Stimulated activated naive CD8-positive, alpha-beta T cell treated with anti-CD3 and anti-CD28 coated beads, Interleukin-15, Interleukin-2, amounts not matched to agents 100 U/mL and 50 U/mL, for 24 hours (primary cell): ENCODE data around the gene DPP7.

Source experiments
- ATAC-seq: fragments of 150-1000 bp; cut with Tn5 transposase; one replicate; pipeline ENCODE4 v1.10.0; 2021
- DNase-seq: peaks from one replicate; pipeline ENCODE4 v3.0.0; 2021

Gene DPP7

DNA sequence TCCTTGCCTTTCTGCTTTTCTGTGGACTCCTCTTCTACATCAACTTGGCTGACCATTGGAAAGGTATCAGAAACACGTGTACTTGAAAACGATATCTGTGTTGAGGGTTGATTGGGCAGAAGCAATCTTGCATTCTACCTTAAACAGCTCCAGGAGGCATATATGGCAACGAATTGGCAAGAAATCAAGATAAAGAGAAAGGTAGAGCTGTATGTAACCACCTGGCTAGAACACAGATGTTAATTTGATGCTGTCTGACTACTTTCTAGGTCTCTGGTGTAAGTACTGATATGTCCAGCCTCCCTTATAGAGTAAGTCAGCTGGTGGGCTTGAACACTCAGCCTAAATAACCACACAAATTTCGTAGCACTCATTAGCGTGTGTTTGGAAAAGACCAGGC lies 26.4 kb downstream of the DPP7 start:
- no peak for DNase-seq
- no peak for ATAC-seq

GRCh38 chr9:137087409-137087925 lies 27.1 kb downstream of the DPP7 start:
- ATAC-seq (no peak), DNase-seq (peak; percentile 46)

DNA sequence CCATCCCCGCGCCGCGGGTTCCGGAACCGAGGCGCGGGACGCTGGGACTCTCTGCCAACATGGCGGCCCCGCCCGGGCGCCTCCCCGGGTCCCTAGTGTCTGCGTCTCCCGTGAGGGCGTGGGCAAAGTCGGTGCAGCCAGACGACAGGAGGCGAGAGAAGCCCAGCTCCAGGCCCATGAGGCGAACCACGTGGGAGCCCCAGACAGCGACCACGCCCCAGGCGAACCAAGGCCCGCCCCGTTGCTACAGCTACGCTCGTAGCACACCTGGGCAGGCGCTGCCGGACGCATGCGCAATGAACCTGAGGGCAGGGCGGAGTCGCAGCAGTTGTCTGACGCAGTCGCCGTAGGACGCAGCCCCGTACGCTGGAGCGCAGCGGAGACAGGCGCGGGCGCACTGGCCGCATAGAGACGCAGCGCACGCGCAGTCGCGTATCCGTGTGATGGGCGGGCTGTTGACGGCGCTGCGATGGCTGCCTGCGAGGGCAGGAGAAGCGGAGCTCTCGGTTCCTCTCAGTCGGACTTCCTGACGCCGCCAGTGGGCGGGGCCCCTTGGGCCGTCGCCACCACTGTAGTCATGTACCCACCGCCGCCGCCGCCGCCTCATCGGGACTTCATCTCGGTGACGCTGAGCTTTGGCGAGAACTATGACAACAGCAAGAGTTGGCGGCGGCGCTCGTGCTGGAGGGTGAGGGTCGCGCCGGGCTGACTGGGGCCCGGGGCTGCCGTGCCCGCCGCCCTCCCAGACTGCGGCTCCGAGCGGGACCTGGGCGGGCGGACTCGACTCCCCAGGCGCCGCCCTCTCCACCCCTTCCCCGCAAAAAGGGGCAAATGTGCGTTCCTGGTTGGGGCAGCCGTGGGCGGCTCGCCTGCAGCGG lies 27.8 kb downstream of the DPP7 start, which contains the start of gene MAN1B1:
TSS of gene MAN1B1 (plus strand) at position 455 of the 878 bp plus-strand sequence. CDS start at position 470, 15 bp downstream.
- peak; percentile 100 for DNase-seq
- ATAC-seq: peak; percentile 94

- peak; percentile 56 for DNase-seq
- ATAC-seq: peak; percentile 0
Observed at GRCh38 chr9:137085920-137086530, 28.5 kb downstream of the DPP7 start.

GRCh38 chr9:137084526-137084925 lies 30.0 kb downstream of the DPP7 start:
- DNase-seq: no peak
- ATAC-seq: no peak

DNA sequence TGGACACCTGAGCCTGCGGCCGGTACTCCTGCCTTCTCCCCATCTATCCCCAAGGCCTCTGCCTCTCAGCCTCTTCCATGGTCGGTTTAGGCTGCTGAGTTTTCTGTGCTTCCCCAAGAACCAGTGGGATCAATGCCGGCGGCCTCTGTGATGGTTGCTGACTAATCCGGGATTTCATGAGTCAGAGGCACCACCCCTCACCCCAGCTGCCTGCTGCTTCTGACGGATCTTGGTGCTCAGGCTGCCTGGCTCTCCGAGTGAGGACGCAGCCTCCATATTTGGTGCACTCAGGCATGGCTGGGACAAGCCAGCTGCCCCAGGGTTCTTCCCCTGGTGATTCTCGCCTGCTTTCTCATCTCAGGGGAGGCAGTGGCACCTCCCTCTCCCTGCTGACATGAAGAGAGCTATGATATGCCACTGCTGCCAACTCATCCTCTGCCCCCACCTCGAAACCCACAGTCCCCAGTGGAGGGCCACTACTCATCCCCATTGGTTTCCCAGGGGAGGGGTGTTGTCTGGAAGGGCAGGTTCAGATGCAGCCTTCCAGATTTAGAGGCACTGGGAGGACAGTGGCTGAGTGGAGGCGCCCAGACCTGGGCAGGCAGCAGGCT lies 31.0 kb downstream of the DPP7 start:
- DNase-seq (peak; percentile 56), ATAC-seq (peak; percentile 3)

DNA sequence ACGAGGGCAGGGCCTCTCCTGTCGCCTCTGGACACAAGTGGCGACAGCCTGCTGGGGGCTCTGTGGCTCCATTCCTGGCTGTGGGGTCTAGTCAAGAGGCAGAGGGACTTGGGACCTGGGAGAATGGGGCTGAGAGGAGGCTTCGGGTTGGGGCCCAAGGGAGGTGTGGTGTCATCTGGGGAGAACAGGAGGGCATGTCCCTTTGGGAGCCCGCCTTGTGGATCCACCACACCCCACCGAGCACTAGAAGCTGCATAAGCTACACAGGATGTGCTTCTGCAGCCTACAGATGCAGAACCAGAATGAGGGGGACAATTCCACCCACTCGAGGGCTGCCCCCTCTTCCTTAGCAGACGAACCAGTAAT lies 31.6 kb downstream of the DPP7 start:
- DNase-seq (no peak), ATAC-seq (no peak)

DNA sequence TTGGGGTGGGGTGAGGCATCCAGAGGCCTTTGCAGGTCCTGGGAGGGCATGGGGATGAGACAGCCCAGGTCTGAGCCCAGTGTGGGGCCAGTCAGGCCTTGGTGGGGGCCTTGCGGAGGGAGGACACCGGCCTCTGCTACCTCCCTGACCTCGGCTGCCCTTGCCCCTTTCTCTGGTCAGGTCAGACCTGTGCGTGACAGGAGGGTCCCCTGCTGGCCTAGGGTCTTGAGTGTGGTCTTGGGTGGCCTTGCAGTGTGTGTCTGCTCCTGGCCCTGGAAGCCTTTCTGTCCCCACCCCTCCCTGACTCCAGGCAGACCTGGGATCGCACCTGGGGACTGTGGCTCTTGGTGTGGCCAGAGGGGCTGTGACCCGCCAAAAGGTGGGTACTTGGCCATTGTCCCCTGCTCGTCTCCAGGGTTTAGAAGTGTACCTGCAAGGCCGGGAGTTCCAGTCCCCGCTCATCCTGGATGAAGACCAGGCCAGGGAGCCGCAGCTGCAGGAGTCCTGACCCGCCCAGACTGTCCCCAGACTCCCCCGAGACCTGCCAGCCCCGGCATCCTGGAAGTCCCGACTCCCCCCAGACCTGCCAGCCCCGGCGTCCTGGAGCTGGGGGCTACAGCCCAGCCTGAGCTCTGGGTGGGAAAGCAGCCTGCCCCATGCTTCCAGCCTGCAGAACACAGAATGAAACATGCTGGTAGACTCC lies 32.2 kb downstream of the DPP7 start:
- DNase-seq (no peak), ATAC-seq (no peak)

DNA sequence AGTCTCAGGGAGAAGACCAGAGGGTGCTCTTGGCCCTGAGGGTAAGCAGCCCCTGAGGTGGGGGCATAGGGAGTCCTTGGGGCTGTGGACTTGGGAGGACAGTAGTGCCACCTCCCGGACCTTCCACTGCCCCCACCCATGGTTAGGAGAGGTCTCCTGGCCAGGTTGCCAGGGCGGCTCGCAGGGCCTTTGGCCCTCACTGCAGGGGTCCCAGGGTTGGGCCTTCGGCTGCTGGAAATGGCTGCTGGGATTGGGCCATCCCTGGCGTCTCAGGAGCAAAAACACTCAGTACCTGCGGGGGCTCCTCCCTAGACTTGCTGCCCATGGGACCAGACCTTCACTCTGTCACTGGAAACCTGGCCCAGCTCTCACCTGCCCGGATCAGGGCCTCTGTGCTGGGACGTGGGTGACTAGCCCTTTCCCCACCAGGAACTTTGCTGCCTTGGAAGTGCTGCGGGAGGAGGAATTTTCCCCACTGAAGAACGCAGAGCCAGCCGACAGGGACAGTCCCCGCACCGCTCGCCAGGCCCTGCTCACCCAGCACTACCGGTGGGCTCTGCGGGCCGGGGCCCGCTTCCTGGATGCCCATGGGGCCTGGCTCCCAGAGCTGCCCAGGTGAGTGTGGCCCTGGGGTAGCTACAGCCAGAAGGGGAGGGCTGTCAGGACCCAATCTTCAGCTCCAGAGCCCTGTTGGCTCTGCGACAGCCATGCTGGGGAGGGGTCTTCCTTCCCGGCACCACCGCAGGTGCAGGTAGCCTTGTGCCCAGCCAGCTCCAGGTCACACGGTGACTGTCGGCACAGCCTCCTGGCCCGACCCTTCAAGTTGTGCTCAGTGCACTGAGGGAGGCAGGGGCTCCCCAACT lies 34.0 kb downstream of the DPP7 start:
- ATAC-seq: no peak
- no peak for DNase-seq

GRCh38 chr9:137079401-137079787 lies 35.1 kb downstream of the DPP7 start:
- ATAC-seq (no peak), DNase-seq (no peak)

DNA sequence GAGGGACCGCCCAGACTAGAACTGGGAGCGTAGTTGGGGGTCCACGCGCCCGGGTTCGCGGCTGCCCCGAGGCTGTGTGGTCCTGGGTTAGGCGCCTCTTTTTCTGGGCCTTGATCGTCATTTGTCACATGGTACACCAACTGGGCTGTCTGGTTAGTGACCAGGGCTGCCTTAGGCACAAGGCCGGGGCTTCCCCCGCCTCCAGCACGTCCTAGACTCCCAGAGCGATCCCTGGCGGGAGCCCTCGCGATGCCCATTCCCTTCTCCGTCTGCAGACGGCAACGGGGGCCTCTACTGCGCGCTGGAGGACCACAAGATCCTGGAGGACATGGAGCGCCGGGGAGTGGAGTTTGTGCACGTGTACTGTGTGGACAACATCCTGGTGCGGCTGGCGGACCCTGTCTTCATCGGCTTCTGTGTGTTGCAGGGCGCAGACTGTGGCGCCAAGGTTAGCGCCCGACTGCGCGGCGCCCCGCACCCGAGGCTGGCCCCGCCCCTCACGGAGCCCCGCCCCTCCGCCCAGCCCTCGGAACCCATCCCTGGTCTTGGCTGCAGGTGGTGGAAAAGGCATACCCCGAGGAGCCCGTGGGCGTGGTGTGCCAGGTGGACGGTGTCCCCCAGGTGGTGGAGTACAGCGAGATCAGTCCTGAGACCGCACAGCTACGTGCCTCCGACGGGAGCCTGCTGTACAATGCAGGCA lies 35.7 kb downstream of the DPP7 start:
- DNase-seq (no peak), ATAC-seq (no peak)

- ATAC-seq (peak; percentile 11), DNase-seq (peak; percentile 70)
Observed at GRCh38 chr9:137077758-137078693, 36.5 kb downstream of the DPP7 start.

DNA sequence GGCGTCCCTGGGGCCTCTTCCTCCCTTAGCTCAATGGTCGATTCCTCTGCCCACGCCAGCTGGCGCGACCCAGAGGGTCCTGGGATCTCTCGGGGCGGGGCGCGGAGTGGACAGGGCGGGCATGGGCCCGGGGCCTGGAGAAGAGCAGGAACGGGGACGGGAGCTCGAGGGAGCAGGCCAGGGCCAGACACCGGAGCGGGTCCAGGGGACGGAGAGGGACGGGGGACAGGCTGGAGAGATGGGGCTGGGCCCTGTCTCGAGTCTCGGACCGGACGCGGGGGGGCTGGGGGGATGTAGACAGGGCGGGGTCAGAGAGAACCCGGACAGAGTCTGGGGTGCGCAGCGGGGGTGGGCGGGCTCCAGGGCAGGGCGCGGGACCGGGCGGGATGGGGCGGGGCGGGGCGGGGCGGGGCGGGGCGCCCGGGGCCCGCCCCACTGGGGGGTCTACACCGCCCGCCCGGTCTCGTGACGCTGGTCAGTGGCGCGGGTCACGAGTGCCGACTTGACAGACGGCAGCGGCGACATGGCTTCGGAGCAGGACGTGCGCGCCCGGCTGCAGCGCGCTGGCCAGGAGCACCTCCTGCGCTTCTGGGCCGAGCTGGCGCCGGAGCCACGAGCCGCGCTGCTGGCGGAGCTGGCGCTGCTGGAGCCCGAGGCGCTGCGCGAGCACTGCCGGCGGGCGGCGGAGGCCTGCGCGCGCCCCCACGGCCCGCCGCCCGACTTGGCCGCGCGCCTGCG lies 37.4 kb downstream of the DPP7 start, which contains the start of gene UAP1L1:
TSS of gene UAP1L1 (plus strand) at position 508 of the 738 bp plus-strand sequence. CDS start at position 524, 16 bp downstream.
- DNase-seq (peak; percentile 72), ATAC-seq (peak; percentile 71)

GRCh38 chr9:137076636-137077009 lies 37.9 kb downstream of the DPP7 start:
- ATAC-seq: no peak
- DNase-seq: no peak

GRCh38 chr9:137075275-137075775 lies 39.2 kb downstream of the DPP7 start:
- ATAC-seq: no peak
- DNase-seq: no peak

DNA sequence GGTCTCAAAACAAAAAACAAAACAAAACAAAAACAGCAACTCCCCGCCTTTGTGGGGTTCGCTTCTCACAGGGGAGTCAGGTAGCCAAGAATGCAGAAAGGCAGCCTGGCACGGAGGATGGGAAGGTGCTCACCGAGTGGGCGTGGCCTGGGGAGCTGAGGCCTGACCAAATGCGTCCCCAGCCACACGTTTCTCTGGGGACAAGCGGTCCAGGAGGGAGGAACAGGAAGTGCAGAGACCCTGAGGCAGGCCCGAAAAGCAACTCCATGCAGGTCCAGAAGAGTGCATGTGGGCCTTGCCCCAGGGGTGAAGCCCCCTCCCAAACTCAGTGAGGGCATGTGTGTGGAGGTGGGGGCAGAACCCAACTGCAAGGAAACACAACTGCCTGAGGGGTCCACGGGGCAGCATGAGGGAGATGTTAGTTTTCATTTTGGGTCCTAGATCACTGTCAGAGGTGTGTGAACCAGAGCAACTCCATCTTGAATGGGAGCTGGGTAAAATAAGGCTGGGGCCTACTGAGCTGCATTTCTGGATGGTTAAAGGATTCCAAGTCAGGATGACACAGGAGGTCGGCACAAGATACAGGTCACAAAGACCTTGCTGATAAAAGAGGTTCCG lies 39.8 kb downstream of the DPP7 start:
- no peak for ATAC-seq
- DNase-seq: no peak

DNA sequence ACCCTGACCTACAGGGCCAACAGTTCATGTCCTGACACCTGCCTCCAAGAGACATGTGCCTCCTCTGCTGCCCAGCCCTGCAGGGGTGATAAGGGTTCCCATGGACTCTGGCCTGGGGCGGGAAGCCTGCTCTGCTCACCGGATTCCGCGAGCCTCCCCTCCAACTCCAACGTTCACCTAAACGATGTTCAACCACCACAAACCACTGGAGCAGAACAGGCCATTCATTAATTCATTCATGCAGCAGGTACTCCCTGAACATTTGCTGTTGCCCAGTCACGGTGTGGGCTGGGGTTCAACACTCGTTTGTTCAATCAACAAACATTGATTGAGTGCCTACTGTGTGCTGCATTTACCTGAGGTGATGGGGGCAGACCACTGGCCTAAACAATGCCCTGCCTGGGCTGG lies 40.5 kb downstream of the DPP7 start:
- no peak for DNase-seq
- ATAC-seq: no peak

DNA sequence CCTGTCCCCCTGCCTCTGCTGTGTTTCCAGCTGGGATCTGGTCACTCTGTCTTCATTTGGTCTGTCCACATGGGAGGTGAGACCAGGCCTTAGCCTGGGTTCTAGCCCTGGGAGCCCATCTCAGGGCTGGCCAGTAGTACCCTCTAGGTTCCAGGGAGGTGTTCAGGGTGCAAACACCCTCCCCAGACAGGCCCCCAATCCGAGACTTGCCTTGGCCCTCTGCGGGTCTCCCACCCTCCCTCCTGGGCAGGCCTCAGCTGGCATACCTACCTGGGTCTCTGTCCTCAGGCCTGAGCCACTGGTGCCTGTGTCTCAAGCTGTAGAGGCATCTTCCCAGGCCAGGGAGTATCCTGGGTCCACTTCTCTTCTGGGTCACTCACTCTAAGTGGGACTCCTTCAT lies 43.3 kb downstream of the DPP7 start:
- ATAC-seq: no peak
- DNase-seq: no peak
